HG03575 (cell line): Measurements from ENCODE around the gene BANK1.

Experiments
- ATAC-seq: cut with Tn5 transposase; IDR thresholded peaks from one replicate; pipeline ENCODE4 v1.9.1; 2021; ENCODE audit not compliant: unreplicated experiment, insufficient number of reproducible peaks, low FRiP score; ENCODE audit errors: extremely low read depth

Gene BANK1

DNA sequence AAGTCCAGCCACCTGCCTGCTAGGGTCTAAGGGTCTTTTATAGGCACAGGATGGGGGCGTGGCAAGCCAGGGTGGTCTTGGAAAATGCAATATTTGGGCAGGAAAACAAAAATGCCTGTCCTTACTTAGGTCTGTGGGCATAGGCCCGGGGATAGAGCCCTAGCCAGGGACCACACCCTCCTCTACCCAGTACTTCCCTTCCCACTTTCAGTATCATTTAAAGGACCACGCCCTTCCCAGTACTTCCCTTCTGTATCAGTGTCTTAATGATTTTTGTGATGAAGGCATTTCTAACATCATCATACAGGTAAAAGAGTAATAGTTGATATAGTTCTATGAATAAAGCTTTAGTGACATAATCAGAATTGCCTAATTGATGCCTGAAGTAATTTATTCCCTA lies 11.4 kb downstream of the BANK1 start:
- ATAC-seq, result no peak

DNA sequence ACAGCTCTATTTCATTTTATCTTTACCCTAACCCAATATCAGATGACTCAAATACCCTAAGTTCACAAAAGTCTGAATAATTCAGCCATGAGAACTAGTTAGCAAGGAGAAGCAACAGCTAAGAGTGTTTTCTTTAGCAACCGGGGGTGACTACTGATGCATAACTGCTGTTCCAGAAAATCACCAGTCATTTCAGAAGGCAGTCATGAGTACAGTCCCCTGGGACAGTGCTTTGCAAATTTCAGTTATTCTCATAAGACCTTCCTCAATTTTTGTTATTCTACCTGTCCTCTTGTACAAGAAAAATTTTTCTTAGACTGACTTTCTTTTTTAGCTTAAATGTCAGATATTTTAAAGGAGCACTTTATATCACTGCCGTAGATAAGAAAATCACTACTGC lies 16.4 kb downstream of the BANK1 start:
- peak; percentile 99 for ATAC-seq

- ATAC-seq, result peak; percentile 7
These were observed 16.8 kb downstream of the BANK1 start for GRCh38 chr4:101807351-101807750.

DNA sequence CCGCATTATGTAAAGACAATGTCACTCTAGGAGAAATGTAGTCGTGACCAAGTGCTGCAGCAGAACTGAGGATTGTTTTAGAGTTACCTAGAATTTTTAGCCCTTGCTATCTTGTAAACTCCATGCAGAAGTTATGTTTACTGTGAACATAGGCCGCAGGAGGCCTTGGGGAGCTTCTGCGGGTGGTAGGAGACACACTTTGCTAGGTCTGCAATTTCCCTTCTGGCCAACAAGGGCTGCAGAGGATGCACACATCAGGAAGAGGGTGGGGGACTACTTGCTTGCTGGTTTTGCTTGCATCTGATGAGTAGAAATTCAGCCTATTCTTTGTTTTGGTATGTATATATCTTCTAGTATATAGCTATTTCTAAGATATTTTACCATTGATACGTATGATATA lies 23.1 kb downstream of the BANK1 start:
- no peak for ATAC-seq

GRCh38 chr4:101818362-101818761 lies 27.8 kb downstream of the BANK1 start:
- ATAC-seq, result no peak

DNA sequence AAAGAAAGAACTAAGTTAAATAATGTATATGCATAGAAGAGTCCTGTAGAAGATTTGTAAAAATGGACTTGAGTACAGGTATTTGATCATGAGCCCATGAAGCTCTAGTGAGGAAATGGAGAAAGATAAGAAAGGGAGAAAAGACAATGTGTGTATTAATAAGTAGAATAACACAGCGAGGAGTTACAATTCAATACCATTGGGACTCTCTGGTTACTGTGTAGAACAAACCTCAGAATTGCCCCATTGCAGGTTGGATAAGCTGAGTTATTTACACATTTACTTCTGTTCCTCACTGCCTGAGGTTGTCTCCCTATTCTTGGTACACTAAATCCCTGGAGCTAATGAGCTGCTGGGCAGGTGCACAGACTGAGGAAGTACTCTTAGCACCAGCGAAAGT lies 33.3 kb downstream of the BANK1 start:
- ATAC-seq, result no peak

- no peak for ATAC-seq
These were observed 34.0 kb downstream of the BANK1 start for GRCh38 chr4:101824500-101824899.

- ATAC-seq, result no peak
These were observed 35.4 kb downstream of the BANK1 start for GRCh38 chr4:101825953-101826352.

DNA sequence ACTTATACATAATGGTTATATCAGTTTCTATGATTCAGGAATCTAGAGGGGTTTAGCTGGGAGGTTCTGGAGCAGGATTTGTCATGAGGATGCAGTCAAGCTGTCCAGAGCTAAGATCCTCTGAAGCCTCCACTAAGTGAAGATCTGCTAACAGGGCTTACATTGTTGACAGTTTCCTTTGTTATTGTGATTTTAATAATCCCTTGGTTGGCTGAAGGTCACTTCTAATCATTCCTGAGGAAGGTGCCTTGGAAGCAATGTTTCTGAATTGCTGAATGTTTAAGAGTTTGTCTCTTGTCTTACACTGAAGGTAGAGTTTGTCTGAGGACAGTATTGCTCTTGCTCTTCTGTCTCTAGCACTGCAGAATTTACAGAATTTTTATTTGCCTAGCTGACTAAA lies 41.3 kb downstream of the BANK1 start:
- ATAC-seq, result no peak

DNA sequence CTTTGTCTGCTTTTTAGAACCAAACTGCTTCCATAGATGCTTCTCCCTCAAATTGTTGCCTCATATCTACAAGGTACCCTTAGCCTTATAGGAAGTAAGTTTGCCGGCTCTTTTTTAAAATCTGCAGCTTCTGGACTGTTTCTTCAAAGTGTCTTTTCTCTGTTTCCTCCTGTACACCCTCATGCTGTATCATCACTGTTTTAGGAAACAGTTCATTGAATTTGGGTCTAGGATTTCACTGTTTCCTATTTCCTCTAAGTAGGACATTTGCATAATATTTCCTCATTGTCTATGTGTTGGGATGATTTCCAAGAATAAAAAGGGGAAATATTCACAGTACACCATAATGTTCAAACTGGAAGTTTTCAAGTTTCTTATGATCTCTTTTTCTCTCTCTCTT lies 43.0 kb downstream of the BANK1 start:
- ATAC-seq, result no peak

GRCh38 chr4:101835121-101835904 lies 44.8 kb downstream of the BANK1 start:
- ATAC-seq, result no peak

DNA sequence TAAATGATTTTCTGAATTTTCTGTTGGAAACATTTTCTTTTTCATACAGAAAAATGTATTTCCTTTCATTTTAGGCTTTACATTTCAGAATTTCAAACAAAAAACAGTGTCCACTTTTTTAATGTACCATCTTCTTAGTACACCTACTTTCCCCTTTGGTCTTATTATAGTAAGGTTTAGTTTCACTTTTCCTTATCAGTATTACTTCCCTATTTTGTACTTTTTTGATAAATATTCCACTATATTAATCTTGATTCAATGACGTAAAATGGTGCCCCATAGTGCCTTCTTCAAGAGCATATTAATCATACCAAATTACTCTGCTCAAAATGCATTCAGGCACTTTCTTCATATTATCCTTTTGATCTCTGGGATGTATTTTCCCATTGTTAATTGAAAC lies 52.5 kb downstream of the BANK1 start:
- no peak for ATAC-seq

- no peak for ATAC-seq
These were observed 56.0 kb downstream of the BANK1 start for GRCh38 chr4:101846550-101846949.

DNA sequence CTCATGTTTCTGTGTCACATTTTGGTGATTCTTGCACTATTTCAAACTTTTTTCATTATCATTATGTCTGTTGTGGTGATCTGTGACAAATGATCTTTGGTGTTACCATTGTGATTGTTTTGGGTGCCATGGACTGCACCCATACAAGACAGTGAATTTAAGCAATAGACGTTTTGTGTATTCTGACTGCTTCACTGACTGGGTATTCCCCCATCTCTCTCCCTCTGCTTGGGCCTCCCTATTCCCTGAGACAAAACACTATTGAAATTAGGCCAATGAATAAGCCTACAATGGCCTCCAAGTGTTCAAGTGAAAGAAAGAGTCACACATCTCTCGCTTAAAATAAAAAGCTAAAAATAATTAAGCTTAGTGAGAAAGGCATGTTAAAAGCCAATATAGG lies 60.2 kb downstream of the BANK1 start:
- no peak for ATAC-seq

- ATAC-seq, result no peak
These were observed 61.1 kb downstream of the BANK1 start for GRCh38 chr4:101851672-101852071.

GRCh38 chr4:101853028-101853427 lies 62.5 kb downstream of the BANK1 start:
- ATAC-seq, result peak; percentile 45

DNA sequence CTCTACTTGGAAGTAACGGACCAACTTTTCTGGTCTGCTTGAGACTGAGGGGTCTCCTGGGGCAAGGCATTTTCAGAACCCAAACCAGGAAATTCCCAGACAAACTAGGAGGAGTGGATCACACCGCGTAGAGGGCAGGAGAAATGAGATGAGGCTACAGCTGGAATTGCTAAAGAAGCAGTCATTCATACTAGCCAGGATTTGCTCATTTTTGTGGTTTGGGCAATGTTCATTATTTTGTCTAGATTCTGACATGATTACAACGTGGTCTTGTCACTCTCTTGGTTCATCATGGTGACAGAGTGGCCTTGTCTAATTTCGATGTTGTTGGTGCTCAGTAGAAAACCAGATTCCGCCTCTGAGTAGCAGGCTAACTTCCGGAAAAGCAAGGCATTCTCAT lies 63.2 kb downstream of the BANK1 start:
- ATAC-seq, result no peak

DNA sequence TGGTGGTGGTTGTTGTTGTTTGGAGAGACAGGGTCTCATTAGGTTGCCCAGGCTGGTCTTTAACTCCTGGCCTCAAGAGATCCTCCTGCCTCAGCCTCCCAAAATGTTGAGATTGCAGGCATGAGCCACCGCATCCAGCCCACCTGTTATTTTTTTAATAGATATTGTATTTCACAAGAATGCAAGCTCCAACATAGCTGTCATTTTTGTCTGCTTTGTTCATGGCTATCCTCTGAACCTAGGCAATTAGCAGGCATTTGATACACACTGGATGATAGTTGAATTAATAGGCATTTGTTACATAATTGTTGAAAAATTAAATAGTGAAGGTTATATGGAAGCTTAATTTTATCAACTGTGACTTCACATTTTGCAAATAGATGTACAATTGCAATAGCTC lies 64.7 kb downstream of the BANK1 start:
- ATAC-seq, result no peak

DNA sequence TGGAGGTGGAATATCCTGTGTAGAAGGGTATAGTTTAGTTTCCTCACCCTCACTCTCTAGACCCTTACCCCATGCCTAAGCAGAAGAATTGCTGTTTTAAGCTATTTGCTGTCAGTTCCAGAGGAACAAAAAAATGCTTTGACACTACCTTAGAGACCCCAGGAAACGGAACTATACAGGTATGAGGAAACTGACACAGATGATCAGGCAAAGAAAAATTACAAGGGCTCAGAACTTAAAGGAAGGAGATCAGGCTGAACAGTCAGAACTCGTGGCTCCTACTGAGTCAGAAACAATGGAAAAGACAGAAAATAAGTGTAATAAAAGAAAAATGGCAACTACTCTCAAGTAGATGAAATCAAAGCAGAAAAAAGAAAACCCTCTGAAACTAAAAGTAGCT lies 65.6 kb downstream of the BANK1 start:
- ATAC-seq, result no peak

GRCh38 chr4:101857176-101857575 lies 66.6 kb downstream of the BANK1 start:
- ATAC-seq, result no peak

DNA sequence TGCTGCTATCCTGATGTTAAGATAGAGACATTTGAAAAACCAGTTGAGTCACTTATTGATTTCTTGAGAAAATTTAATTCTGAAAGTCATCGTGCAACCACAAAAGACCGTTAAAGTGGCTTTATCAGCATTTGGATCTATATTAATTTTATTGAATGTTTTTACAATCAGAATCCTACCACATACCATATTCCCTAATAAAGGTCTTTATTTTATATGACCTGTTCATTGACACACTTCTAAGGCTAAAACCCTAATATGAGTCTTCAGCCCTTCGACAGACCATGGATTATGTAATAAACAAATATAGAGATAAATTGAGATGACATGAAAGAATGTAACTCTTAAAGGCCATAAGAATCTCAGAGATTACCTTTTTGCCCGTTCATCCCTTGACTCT lies 68.1 kb downstream of the BANK1 start:
- no peak for ATAC-seq
